ENCODE measurements around the gene SDHAF4.

- no peak for TF ChIP-seq CTCF (IDR thresholded peaks at IDR 0.05)
- no peak for TF ChIP-seq POLR2A (IDR thresholded peaks at IDR 0.05)
Measured at GRCh38 chr6:70518723-70519122, 48.0 kb upstream of the SDHAF4 start.

Data from esophagus squamous epithelium (tissue), 4 donors.